GM21360 (cell line): ENCODE measurements around the gene ATP6V0C.
A peak's percentile ranks its signal among the peaks of the same experiment; 100 is the strongest.
"Not testable (repeated sequence)": the region's sequence is repeated elsewhere in the genome, so short reads cannot be mapped to it uniquely, and the experiment has no call there.

ENCODE experiments used
- ATAC-seq: cut with Tn5 transposase; IDR thresholded peaks from one replicate; pipeline ENCODE4 v1.9.1; 2021; ENCODE audit warnings: mild to moderate bottlenecking, moderate library complexity; ENCODE audit not compliant: unreplicated experiment

ATP6V0C gene

GRCh38 chr16:2527071-2527783 is 13.5 kb downstream of the ATP6V0C start:
- ATAC-seq, result no peak

GRCh38 chr16:2527784-2528100 is 14.0 kb downstream of the ATP6V0C start:
- ATAC-seq, result no peak

GRCh38 chr16:2528161-2529060 is 14.7 kb downstream of the ATP6V0C start:
- ATAC-seq, result no peak

- no peak for ATAC-seq
Measured at GRCh38 chr16:2529061-2529931, 15.5 kb downstream of the ATP6V0C start.

- ATAC-seq, result no peak
Measured at GRCh38 chr16:2529961-2530628, 16.3 kb downstream of the ATP6V0C start.

- no peak for ATAC-seq
Measured at GRCh38 chr16:2530629-2531318, 17.0 kb downstream of the ATP6V0C start.

- ATAC-seq, result no peak
Measured at GRCh38 chr16:2531371-2531695, 17.6 kb downstream of the ATP6V0C start, which contains the start of gene CEMP1. Gene CEMP1, minus strand, starts transcription at chr16:2531408. Its CDS starts 335 bp downstream, at chr16:2531073.

GRCh38 chr16:2531696-2532493 is 18.1 kb downstream of the ATP6V0C start:
- peak; percentile 74 for ATAC-seq

GRCh38 chr16:2532494-2533141 is 18.9 kb downstream of the ATP6V0C start:
- ATAC-seq, result no peak

GRCh38 chr16:2533142-2533755 is 19.5 kb downstream of the ATP6V0C start:
- ATAC-seq, result not testable (repeated sequence)

- no peak for ATAC-seq
Measured at GRCh38 chr16:2533912-2534311, 20.2 kb downstream of the ATP6V0C start.

- ATAC-seq, result not testable (repeated sequence)
Measured at GRCh38 chr16:2534335-2534734, 20.6 kb downstream of the ATP6V0C start.

GRCh38 chr16:2535625-2536013 is 21.9 kb downstream of the ATP6V0C start:
- no peak for ATAC-seq

GRCh38 chr16:2537451-2538379 is 24.0 kb downstream of the ATP6V0C start, which contains the start of gene PDPK1:
Gene PDPK1, plus strand, starts transcription at chr16:2538021. Its CDS starts 92 bp downstream, at chr16:2538113.
- peak; percentile 74 for ATAC-seq

- ATAC-seq, result not testable (repeated sequence)
Measured at GRCh38 chr16:2539192-2539844, 25.6 kb downstream of the ATP6V0C start.

GRCh38 chr16:2539845-2540458 is 26.2 kb downstream of the ATP6V0C start:
- not testable (repeated sequence) for ATAC-seq
